GM12872 (cell line): Measurements from ENCODE around the gene KHDRBS2.
A peak's percentile ranks its signal among the peaks of the same experiment; 100 is the strongest.

ENCODE experiments used
- CTCF ChIP-seq: IDR thresholded peaks from 3 replicates; pipeline ENCODE4 v1.5.1; 2011; ENCODE audit warnings: low read depth, mild to moderate bottlenecking, low read length, moderate library complexity; ENCODE audit not compliant: insufficient read depth

Gene KHDRBS2

GRCh38 chr6:61809004-61809595, 476.9 kb downstream of the KHDRBS2 start:
- peak; percentile 38; the same call in 1 of the 3 replicates for TF ChIP-seq CTCF

GRCh38 chr6:61787998-61788397, 498.0 kb downstream of the KHDRBS2 start:
- TF ChIP-seq CTCF = no peak

- TF ChIP-seq CTCF = no peak
Observed at GRCh38 chr6:61755739-61756138, 530.3 kb downstream of the KHDRBS2 start.

GRCh38 chr6:61751986-61752385, 534.0 kb downstream of the KHDRBS2 start:
- no peak for TF ChIP-seq CTCF

GRCh38 chr6:61745994-61746393, 540.0 kb downstream of the KHDRBS2 start:
- no peak for TF ChIP-seq CTCF

- TF ChIP-seq CTCF = no peak
Observed at GRCh38 chr6:61711849-61712248, 574.2 kb downstream of the KHDRBS2 start.

- TF ChIP-seq CTCF = no peak
Observed at GRCh38 chr6:61688165-61688564, 597.9 kb downstream of the KHDRBS2 start.
